PC-3 (cell line): ENCODE data around the gene PLA2G4B.

Experiments used
- CTCF ChIP-seq: fragments of 300-600 bp; sonication (generic); conservative IDR thresholded peaks from 2 replicates; pipeline ENCODE4 v1.5.1; 2017; ENCODE audit warnings: antibody characterized with exemption, low read depth, mild to moderate bottlenecking, low read length
- EZH2 ChIP-seq: fragments of 300-600 bp; sonication (generic); IDR thresholded peaks from one replicate; pipeline ENCODE4 v1.6.1; 2017; ENCODE audit warnings: antibody characterized with exemption, mild to moderate bottlenecking, low read length; ENCODE audit not compliant: unreplicated experiment
- EZH2phosphoT487 ChIP-seq: fragments of 300-600 bp; sonication (generic); IDR thresholded peaks from 2 replicates; pipeline ENCODE4 v1.6.1; 2018; ENCODE audit warnings: mild to moderate bottlenecking, antibody characterized with exemption, low read length, borderline replicate concordance

GRCh38 chr15:41823502-41823901 lies 15.1 kb upstream of the PLA2G4B start:
- TF ChIP-seq CTCF: no peak
- TF ChIP-seq EZH2: no peak
- no peak for TF ChIP-seq EZH2phosphoT487
